OCI-LY7 (cell line): ENCODE results near the gene GCH1. TPM values are rescaled to one million over a fixed set of nuclear protein-coding genes. Genes with fewer than 3 reads are reported as not detected.

Experiments
- BruUV-seq: library from RNA; stranded (reverse); fragments of 400-500 nt; replicated peaks from 2 replicates; lab custom pipeline; 2021; lab: Mats Ljungman, UMichigan
- CTCF ChIA-PET: fragments of 300-600 bp; sonication (Branson Sonifier 250); formaldehyde crosslinking; loops from one replicate; lab custom pipeline; 2022; ENCODE audit warnings: antibody characterized with exemption; ENCODE audit not compliant: unreplicated experiment; lab: Charles Lee
- POLR2A ChIA-PET: fragments of 300-600 bp; sonication (Branson Sonifier 250); formaldehyde crosslinking; loops from one replicate; lab custom pipeline; 2022; ENCODE audit warnings: antibody characterized with exemption; lab: Charles Lee
- DNase-seq: peaks from one replicate; pipeline ENCODE4 v3.0.0-alpha.2; 2015; ENCODE audit warnings: low spot score
- H2AFZ ChIP-seq: fragments of 200-600 bp; sonication (generic), shearing (Covaris generic); 2 replicates; pipeline ENCODE4 v1.6.1; 2014; ENCODE audit warnings: mild to moderate bottlenecking, antibody characterized with exemption, low read length, moderate library complexity
- H3K27ac ChIP-seq: fragments of 200-600 bp; sonication (generic); 2 replicates; pipeline ENCODE4 v1.5.1; 2014; ENCODE audit warnings: mixed run types, low read depth, mild to moderate bottlenecking, moderate library complexity, low read length, inconsistent platforms; ENCODE audit not compliant: poor library complexity, severe bottlenecking
- H3K36me3 ChIP-seq: fragments of 200-600 bp; sonication (generic); 2 replicates; pipeline ENCODE4 v1.6.1; 2014; ENCODE audit warnings: mild to moderate bottlenecking, antibody characterized with exemption, low read length, moderate library complexity, mixed read lengths; ENCODE audit not compliant: insufficient read depth
- H3K4me1 ChIP-seq: fragments of 200-600 bp; sonication (generic); 2 replicates; pipeline ENCODE4 v1.5.1; 2014; ENCODE audit warnings: mild to moderate bottlenecking, low read length; ENCODE audit not compliant: insufficient read depth, poor library complexity, severe bottlenecking
- H3K4me2 ChIP-seq: fragments of 200-600 bp; sonication (generic); 2 replicates; pipeline ENCODE4 v1.6.1; 2014; ENCODE audit warnings: mild to moderate bottlenecking, low read length
- H3K4me3 ChIP-seq: fragments of 200-600 bp; sonication (generic); 2 replicates; pipeline ENCODE4 v1.5.1; 2014; ENCODE audit warnings: mild to moderate bottlenecking, low read depth, low read length; ENCODE audit not compliant: poor library complexity, severe bottlenecking
- H3K79me2 ChIP-seq: fragments of 200-600 bp; sonication (generic); 2 replicates; pipeline ENCODE4 v1.6.1; 2016; ENCODE audit warnings: low read depth, mild to moderate bottlenecking, low read length, moderate library complexity, mixed read lengths; ENCODE audit not compliant: insufficient read depth
- H3K9me2 ChIP-seq: fragments of 200-600 bp; sonication (generic); 2 replicates; pipeline ENCODE4 v1.6.1; 2016; ENCODE audit warnings: mild to moderate bottlenecking, low read length, mixed read lengths; ENCODE audit not compliant: insufficient read depth
- H3K9me3 ChIP-seq: fragments of 200-600 bp; sonication (generic); 2 replicates; pipeline ENCODE4 v1.6.1; 2014; ENCODE audit warnings: mild to moderate bottlenecking, mixed run types, low read length, mixed read lengths
- H4K20me1 ChIP-seq: fragments of 200-600 bp; sonication (generic); 2 replicates; pipeline ENCODE4 v1.6.1; 2014; ENCODE audit warnings: mild to moderate bottlenecking, antibody characterized with exemption, low read length, moderate library complexity, mixed read lengths; ENCODE audit not compliant: insufficient read depth
- EZH2phosphoT487 ChIP-seq: fragments of 200-600 bp; sonication (generic); IDR thresholded peaks from 2 replicates; pipeline ENCODE4 v1.6.1; 2018; ENCODE audit warnings: low read depth, borderline replicate concordance, mild to moderate bottlenecking, mixed run types, antibody characterized with exemption, low read length, moderate library complexity, mixed read lengths
- intact Hi-C: fragments of 100-400 bp; cut with micrococcal nuclease; formaldehyde crosslinking; loops from one replicate; pipeline ENCODE4 v1.10.0; 2022; ENCODE audit not compliant: unreplicated experiment
- total RNA-seq, 2 experiments: library from RNA; depleted of rRNA in 1 of 2; stranded (reverse); fragments of >200 nt in 1 of 2; shearing (Covaris generic) in 1 of 2; gene quantifications; 2 replicates each; pipeline ENCODE4 v1.2.3, GENCODE V29; 2014 to 2022
- TF ChIP-seq, protein P1 (sequence below): fragments of 200-600 bp; sonication (generic); conservative IDR thresholded peaks from 2 replicates; pipeline ENCODE4 v1.5.1; 2014; ENCODE audit warnings: mild to moderate bottlenecking, antibody characterized with exemption, low read length, moderate library complexity, mixed read lengths

The GCH1 gene
- total RNA-seq, 2 experiments from 2014 or later: 14.7 to 22.5 TPM

DNA sequence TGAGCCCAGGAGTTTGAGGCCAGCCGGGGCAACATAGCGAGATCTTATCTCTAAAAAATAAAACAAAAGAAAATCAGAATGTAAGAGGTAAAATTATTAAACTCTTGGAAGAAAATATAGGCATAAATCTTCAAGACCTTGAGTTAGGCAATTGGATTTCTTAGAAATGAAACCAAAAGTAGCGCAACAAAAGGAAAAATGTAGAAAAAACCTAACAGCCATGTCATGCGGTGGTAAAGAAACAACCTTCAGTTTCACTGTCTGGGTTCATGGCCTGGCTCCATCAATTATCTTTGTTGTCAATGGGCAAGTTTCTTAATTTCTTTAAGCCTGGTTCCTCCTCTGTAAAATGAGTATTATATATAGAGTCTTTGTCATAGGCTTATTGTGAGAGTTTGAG is 5.6 kb upstream of the GCH1 start:
- no peak overlapping the region for H2AFZ ChIP-seq
- no TSS peak for BruUV-seq
- intact Hi-C loops: no loop called here
- H3K4me3 ChIP-seq: no peak overlapping the region
- no peaks in the 10 kb centered on the region for H4K20me1 ChIP-seq
- H3K79me2 ChIP-seq: no peaks in the 10 kb centered on the region
- ChIA-PET POLR2A (no interaction called here), CTCF (no interaction called here)
- H3K9me2 ChIP-seq: no peaks in the 10 kb centered on the region
- no peak for TF ChIP-seq EZH2phosphoT487
- TF ChIP-seq, protein P1, sequence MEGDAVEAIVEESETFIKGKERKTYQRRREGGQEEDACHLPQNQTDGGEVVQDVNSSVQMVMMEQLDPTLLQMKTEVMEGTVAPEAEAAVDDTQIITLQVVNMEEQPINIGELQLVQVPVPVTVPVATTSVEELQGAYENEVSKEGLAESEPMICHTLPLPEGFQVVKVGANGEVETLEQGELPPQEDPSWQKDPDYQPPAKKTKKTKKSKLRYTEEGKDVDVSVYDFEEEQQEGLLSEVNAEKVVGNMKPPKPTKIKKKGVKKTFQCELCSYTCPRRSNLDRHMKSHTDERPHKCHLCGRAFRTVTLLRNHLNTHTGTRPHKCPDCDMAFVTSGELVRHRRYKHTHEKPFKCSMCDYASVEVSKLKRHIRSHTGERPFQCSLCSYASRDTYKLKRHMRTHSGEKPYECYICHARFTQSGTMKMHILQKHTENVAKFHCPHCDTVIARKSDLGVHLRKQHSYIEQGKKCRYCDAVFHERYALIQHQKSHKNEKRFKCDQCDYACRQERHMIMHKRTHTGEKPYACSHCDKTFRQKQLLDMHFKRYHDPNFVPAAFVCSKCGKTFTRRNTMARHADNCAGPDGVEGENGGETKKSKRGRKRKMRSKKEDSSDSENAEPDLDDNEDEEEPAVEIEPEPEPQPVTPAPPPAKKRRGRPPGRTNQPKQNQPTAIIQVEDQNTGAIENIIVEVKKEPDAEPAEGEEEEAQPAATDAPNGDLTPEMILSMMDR: no peak
- H3K4me1 ChIP-seq: no peaks in the 10 kb centered on the region
- no peaks in the 10 kb centered on the region for H3K36me3 ChIP-seq
- no peak overlapping the region for H3K4me2 ChIP-seq
- no peaks in the 10 kb centered on the region for H3K9me3 ChIP-seq
- no peak for DNase-seq
- no peak overlapping the region for H3K27ac ChIP-seq

DNA sequence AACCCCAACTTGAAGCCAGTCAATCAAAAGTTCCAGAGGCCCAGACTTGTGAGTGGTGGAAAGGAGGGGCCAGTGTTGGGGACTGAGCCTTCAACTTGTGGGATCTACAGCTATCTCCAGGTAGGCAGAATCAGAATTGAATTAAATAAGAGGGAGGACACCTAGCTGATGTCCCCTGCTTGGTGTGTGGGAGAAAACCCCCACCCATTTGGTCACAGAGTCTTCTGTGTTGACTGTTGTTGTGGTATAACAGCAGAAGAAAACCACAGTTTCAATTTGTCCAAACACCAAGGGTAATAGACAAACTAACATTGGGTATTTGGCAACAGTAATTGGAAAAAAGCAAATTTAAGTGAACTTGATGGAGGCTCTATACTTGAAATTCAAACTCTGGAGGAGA is 3.4 kb upstream of the GCH1 start:
- ChIA-PET POLR2A (no interaction called here), CTCF (no interaction called here)
- Histone ChIP-seq H4K20me1 (no peaks in the 10 kb centered on the region), H3K9me3 (no peaks in the 10 kb centered on the region), H3K4me1 (peaks cover under 1% of the 10 kb centered on the region), H3K4me2 (no peak overlapping the region), H3K79me2 (peaks cover 6% of the 10 kb centered on the region; the same call in 1 of the 2 replicates), H2AFZ (no peak overlapping the region), H3K36me3 (no peaks in the 10 kb centered on the region), H3K27ac (no peak overlapping the region), H3K4me3 (no peak overlapping the region), H3K9me2 (no peaks in the 10 kb centered on the region)
- DNase-seq: no peak
- TF ChIP-seq EZH2phosphoT487: no peak
- TF ChIP-seq, protein P1: no peak
- intact Hi-C loops: no loop called here
- BruUV-seq: no TSS peak

DNA sequence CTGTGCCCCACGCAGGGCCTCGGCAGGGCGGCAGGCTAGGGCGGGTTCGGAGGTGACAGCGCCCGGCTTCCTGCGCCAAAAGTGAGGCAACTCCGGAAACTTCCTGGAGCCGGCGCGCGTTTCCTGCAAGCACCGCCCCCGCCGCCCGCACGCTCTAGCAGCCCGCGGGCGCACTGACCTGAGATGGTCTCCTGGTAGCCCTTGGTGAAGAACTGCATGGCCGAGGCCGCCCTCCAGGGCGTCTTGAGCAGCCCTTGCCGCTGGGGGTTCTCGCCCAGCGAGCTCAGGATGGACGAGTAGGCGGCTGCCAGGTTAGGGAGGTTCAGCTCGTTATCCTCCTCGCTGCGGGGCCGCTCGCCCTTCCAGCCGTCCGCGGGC is 494 bp downstream of the GCH1 start:
- intact Hi-C loops: loop anchor here (5.0 kb wide), 2 partner anchors 335 to 370 kb away; partner anchors contain the start of genes FBXO34 and SAMD4A
- Histone ChIP-seq H3K9me2 (no peaks in the 10 kb centered on the region), H3K4me3 (peak overlapping the region; percentile 87), H3K36me3 (no peaks in the 10 kb centered on the region), H3K79me2 (peaks cover 8% of the 10 kb centered on the region; the same call in 1 of the 2 replicates), H2AFZ (peak overlapping the region; percentile 82), H3K4me2 (peak overlapping the region; percentile 81), H3K27ac (peak overlapping the region; percentile 46), H3K9me3 (no peaks in the 10 kb centered on the region), H4K20me1 (no peaks in the 10 kb centered on the region), H3K4me1 (peaks cover 8% of the 10 kb centered on the region)
- peak; percentile 82 for DNase-seq
- TF ChIP-seq, protein P1: 0 out of 2 replicates have a peak, but pooled peaks have one; percentile 13
- TF ChIP-seq EZH2phosphoT487: no peak
- no TSS peak for BruUV-seq
- CTCF ChIA-PET: no interaction called here
- POLR2A ChIA-PET: interaction anchor here (0.6 to 1.0 kb wide), 3 partner anchors 15 to 374 kb away, joined by 3 to 6 read pairs (median 3); no protein-coding TSS in a partner anchor
